ENCODE measurements around the gene AKAP1.
A peak's percentile ranks its signal among the peaks of the same experiment; 100 is the strongest.

Gene AKAP1

DNA sequence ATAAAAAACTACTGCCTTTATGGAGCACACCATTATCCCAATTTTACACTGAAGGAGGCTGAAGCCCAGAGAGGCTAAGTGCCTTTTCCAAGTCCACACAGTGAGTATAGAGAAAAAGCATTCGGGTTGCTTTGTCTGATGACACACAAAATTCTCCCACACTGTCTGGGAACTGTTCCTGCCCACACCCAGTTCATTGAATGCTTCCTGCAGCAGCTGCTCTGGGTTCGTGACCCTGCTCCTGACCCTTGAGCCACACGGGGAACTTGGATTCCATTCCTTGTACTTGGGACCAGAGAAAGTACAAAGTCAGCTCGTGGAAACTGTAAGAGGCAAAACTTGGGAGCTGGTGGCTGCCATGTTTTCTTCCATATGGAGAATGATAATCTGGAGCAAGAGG lies 57.9 kb downstream of the AKAP1 start:
- peak; percentile 12 for DNase-seq (ENCODE audit: low read depth)
- TF ChIP-seq, protein P1, sequence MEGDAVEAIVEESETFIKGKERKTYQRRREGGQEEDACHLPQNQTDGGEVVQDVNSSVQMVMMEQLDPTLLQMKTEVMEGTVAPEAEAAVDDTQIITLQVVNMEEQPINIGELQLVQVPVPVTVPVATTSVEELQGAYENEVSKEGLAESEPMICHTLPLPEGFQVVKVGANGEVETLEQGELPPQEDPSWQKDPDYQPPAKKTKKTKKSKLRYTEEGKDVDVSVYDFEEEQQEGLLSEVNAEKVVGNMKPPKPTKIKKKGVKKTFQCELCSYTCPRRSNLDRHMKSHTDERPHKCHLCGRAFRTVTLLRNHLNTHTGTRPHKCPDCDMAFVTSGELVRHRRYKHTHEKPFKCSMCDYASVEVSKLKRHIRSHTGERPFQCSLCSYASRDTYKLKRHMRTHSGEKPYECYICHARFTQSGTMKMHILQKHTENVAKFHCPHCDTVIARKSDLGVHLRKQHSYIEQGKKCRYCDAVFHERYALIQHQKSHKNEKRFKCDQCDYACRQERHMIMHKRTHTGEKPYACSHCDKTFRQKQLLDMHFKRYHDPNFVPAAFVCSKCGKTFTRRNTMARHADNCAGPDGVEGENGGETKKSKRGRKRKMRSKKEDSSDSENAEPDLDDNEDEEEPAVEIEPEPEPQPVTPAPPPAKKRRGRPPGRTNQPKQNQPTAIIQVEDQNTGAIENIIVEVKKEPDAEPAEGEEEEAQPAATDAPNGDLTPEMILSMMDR (IDR thresholded peaks at IDR 0.05; ENCODE audit: low read length, missing control alignments): no peak
- no peak overlapping the region for H3K4me3 ChIP-seq (replicated peaks; ENCODE audit: low read depth, low read length)

DNA sequence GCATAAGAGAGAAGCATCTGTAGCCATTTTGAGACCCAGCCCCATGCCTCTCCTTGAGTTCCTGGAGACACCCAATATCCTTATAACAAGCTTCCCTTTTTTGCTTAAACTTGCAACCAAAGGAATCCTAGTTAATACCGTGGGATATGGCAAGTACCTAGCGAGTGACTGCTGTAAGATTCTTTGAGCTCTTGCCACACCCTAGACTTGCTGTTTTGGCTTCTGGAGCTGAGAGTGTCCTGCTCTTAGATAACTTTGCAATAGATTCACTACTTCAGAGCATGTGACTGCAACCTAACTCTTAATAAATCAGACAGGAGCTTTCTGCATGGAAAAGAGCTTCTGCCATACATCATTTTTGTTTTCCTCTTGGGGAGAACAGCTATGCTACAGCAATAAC lies 58.3 kb downstream of the AKAP1 start:
- no peak overlapping the region for H3K4me3 ChIP-seq (replicated peaks; ENCODE audit: low read depth, low read length)
- DNase-seq (ENCODE audit: low read depth): no peak
- TF ChIP-seq, protein P1 (IDR thresholded peaks at IDR 0.05; ENCODE audit: low read length, missing control alignments): no peak

DNA sequence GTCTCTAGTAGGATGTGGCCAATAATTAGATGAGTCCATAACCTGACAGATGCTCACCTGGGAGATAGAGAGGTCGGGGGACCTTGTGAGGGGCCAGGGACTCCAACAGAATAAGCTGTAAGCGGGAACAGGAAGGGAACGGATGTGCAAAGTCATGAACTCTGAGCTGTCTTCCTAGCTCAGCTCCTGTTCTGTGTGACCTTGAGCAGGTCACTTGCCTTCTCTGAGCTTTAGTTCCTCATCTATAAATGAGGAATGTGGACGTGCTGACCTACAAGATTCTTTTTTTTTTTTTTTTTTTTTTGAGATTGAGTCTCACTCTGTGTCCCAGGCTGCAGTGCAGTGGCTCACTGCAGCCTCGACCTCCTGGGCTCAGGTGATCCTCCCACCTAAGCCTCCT lies 58.9 kb downstream of the AKAP1 start:
- H3K4me3 ChIP-seq (replicated peaks; ENCODE audit: low read depth, low read length): no peak overlapping the region
- TF ChIP-seq, protein P1 (IDR thresholded peaks at IDR 0.05; ENCODE audit: low read length, missing control alignments): no peak
- no peak for DNase-seq (ENCODE audit: low read depth)

DNA sequence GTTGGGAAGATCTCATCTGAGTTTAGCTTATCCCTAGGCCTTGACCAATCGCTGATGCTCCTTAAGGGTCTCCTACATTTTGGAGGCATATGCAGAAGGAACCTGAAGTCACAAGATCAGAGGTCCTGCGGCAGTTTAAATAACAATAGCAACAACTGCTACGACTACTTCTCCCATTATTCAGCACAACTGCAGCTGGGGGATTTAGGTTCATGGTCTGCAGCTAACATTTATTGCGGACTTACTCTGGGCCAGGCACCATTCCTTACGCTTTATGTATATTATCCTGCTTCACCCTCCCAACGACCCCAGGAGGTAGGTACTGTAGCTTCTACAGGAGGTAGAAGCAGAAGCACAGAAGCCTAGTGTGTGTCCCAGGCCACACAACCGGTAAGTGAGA lies 59.5 kb downstream of the AKAP1 start:
- TF ChIP-seq, protein P1 (IDR thresholded peaks at IDR 0.05; ENCODE audit: low read length, missing control alignments): no peak

DNA sequence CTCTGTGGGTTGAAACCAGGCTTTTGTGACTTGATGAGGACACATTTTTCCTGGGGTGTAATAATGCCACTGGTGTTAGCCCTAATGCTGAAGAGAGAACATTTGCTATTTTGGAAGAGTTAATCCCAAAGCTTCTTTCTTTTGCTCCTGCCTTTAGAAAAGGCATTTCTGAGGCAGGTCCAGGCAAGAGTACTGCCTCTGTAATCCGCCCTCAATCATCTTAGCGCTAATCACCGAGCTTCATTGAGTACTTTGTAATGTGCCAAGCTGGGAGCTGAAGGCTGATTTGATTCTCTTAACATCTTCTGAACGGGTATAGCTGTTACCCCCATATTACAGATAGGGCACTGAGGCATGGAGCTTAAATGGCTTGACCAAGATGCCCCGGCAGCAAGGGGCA lies 60.3 kb downstream of the AKAP1 start:
- TF ChIP-seq, protein P1 (IDR thresholded peaks at IDR 0.05; ENCODE audit: low read length, missing control alignments): no peak
- no peak for DNase-seq (ENCODE audit: low read depth)

More for the DNA sequence above, 59.5 kb downstream of the AKAP1 start:
- no peak for DNase-seq (ENCODE audit: low read depth)
- H3K4me3 ChIP-seq (replicated peaks; ENCODE audit: low read depth, low read length): no peak overlapping the region

DNA sequence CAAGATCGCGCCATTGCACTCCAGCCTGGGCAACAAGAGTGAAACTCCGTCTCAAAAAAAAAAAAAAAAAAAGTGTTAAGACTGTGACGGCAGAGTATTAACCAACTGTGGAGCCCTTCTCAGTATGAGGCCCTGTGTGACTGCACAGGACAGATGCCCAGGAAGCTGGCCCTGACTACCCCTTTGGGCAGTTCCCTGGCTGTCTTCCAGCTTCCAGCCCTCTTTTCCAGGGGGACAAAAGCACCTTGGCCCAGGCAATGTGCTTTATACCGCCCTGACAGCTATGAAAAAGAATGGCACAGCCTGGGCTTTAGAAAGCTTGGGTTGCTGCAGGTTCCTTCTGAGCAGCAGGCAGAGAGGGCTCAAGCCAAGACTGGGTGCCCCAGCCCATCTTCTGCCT lies 61.2 kb downstream of the AKAP1 start:
- H3K4me3 ChIP-seq (replicated peaks; ENCODE audit: low read depth, low read length): no peak overlapping the region
- no peak for DNase-seq (ENCODE audit: low read depth)
- TF ChIP-seq, protein P1 (IDR thresholded peaks at IDR 0.05; ENCODE audit: low read length, missing control alignments): no peak

More for the DNA sequence above, 60.3 kb downstream of the AKAP1 start:
- H3K4me3 ChIP-seq (replicated peaks; ENCODE audit: low read depth, low read length): no peak overlapping the region

DNA sequence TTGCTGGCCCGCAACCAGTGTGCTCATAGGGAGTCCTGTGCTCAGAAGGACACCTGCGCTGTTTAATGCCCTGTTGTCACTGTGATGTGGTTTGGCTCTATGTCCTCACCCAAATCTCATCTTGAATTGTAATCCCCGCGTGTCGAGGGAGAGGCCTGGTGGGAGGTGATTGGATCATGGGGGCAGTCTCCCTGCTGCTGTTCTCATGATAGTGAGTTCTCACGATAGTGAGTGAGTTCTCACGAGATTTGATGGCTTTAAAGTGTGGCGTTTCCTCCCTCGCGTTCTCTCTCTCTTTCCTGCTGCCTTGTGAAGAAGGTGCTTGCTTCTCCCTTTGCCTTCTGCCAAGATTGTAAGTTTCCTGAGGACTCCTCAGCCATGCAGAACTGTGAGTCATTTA lies 66.8 kb downstream of the AKAP1 start:
- TF ChIP-seq, protein P1 (IDR thresholded peaks at IDR 0.05; ENCODE audit: low read length, missing control alignments): no peak
- no peak overlapping the region for H3K4me3 ChIP-seq (replicated peaks; ENCODE audit: low read depth, low read length)

More for the DNA sequence above, 66.8 kb downstream of the AKAP1 start:
- no peak for DNase-seq (ENCODE audit: low read depth)

Data from fibroblast of pulmonary artery (primary cell).